Activated T-cell treated with anti-CD3 and anti-CD28 coated beads, Interleukin-2, amount 50 U/mL, for 24 hours (primary cell): Measurements from ENCODE around the gene SNX11.
A peak's percentile ranks its signal among the peaks of the same experiment; 100 is the strongest.
"Not testable (repeated sequence)": the region's sequence is repeated elsewhere in the genome, so short reads cannot be mapped to it uniquely, and the experiment has no call there.

ENCODE experiments used
- DNase-seq: peaks from one replicate; pipeline ENCODE4 v3.0.0-alpha.2; 2020
- H3K27ac Mint-ChIP-seq: 2 replicates; pipeline ENCODE4 v1.8.0; 2020; ENCODE audit warnings: mild to moderate bottlenecking, mixed read lengths
- H3K27me3 Mint-ChIP-seq: 2 replicates; pipeline ENCODE4 v1.8.0; 2020; ENCODE audit warnings: mixed read lengths
- H3K36me3 Mint-ChIP-seq: 2 replicates; pipeline ENCODE4 v1.8.0; 2020; ENCODE audit warnings: low read depth, mixed read lengths
- H3K4me1 Mint-ChIP-seq: 2 replicates; pipeline ENCODE4 v1.8.0; 2020; ENCODE audit warnings: low read depth, mixed read lengths
- H3K4me3 Mint-ChIP-seq: 2 replicates; pipeline ENCODE4 v1.8.0; 2020; ENCODE audit warnings: mild to moderate bottlenecking, moderate library complexity, mixed read lengths
- H3K9me3 Mint-ChIP-seq: 2 replicates; pipeline ENCODE4 v1.8.0; 2020; ENCODE audit warnings: mixed read lengths

Gene SNX11, protein sequence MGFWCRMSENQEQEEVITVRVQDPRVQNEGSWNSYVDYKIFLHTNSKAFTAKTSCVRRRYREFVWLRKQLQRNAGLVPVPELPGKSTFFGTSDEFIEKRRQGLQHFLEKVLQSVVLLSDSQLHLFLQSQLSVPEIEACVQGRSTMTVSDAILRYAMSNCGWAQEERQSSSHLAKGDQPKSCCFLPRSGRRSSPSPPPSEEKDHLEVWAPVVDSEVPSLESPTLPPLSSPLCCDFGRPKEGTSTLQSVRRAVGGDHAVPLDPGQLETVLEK

GRCh38 chr17:48107137-48108055, at the start of gene SNX11:
Gene SNX11 (plus strand): TSS chr17:48107766. CDS start chr17:48112044, 4,278 bp downstream.
- H3K27ac Mint-ChIP-seq, result peak within 1 kb of the TSS; percentile 98
- peak within 1 kb of the TSS; percentile 99 for H3K4me3 Mint-ChIP-seq
- peaks cover 8% of the 10 kb centered on the region for H3K9me3 Mint-ChIP-seq
- no peaks in the 10 kb centered on the region for H3K27me3 Mint-ChIP-seq
- peaks cover 19% of the 10 kb centered on the region for H3K36me3 Mint-ChIP-seq
- peaks cover 58% of the 10 kb centered on the region for H3K4me1 Mint-ChIP-seq
- peak; percentile 95 for DNase-seq

GRCh38 chr17:48058393-48059124, 49.0 kb upstream of the SNX11 start:
- peak overlapping the region; percentile 96 for H3K27ac Mint-ChIP-seq
- H3K27me3 Mint-ChIP-seq, result no peaks in the 10 kb centered on the region

DNA sequence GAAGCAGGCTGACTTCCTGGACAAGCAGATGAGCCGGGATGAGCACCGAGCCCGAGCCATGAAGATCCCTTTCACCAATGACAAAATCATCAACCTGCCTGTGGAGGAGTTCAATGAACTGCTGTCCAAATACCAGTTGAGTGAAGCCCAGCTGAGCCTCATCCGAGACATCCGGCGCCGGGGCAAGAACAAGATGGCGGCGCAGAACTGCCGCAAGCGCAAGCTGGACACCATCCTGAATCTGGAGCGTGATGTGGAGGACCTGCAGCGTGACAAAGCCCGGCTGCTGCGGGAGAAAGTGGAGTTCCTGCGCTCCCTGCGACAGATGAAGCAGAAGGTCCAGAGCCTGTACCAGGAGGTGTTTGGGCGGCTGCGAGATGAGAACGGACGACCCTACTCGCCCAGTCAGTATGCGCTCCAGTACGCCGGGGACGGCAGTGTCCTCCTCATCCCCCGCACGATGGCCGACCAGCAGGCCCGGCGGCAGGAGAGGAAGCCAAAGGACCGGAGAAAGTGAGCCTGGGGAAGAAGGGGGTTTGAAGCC, 48.4 kb upstream of the SNX11 start:
- Mint-ChIP-seq H3K27ac (peak overlapping the region; percentile 96), H3K36me3 (peaks cover 90% of the 10 kb centered on the region)

More at GRCh38 chr17:48058393-48059124, 49.0 kb upstream of the SNX11 start:
- H3K36me3 Mint-ChIP-seq, result peaks cover 90% of the 10 kb centered on the region
- no peak overlapping the region for H3K4me3 Mint-ChIP-seq
- no peak for DNase-seq
- peaks cover 29% of the 10 kb centered on the region for H3K4me1 Mint-ChIP-seq
- no peaks in the 10 kb centered on the region for H3K9me3 Mint-ChIP-seq

GRCh38 chr17:48060249-48060648, 47.3 kb upstream of the SNX11 start:
- peak overlapping the region; percentile 58 for H3K27ac Mint-ChIP-seq

More for the DNA sequence above, 48.4 kb upstream of the SNX11 start:
- peaks cover 24% of the 10 kb centered on the region for H3K4me1 Mint-ChIP-seq
- no peak overlapping the region for H3K4me3 Mint-ChIP-seq
- no peaks in the 10 kb centered on the region for H3K27me3 Mint-ChIP-seq
- DNase-seq, result no peak
- no peaks in the 10 kb centered on the region for H3K9me3 Mint-ChIP-seq

DNA sequence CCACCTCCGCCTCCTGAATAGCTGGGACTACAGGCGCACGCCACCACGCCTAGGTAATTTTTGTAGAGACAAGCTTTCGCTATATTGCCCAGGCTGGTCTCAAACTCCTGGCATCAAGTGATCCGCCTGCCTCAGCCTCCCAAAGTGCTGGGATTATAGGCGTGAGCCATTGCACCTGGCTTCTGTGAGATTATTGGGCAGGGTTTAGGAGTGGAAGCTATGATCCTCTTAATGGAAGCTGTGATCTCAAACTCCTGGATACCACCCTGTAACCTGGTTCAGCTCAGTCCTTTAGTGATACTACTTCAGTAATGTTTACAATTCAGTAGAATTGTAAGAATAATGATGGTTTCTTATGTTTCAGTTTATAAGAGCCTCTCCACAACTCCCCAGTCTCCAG, 45.3 kb upstream of the SNX11 start:
- peaks cover 94% of the 10 kb centered on the region for H3K36me3 Mint-ChIP-seq
- no peaks in the 10 kb centered on the region for H3K9me3 Mint-ChIP-seq
- H3K27me3 Mint-ChIP-seq, result no peaks in the 10 kb centered on the region
- H3K4me1 Mint-ChIP-seq, result peaks cover 4% of the 10 kb centered on the region
- no peak overlapping the region for H3K4me3 Mint-ChIP-seq
- peak overlapping the region; percentile 59 for H3K27ac Mint-ChIP-seq
- DNase-seq, result no peak

More at GRCh38 chr17:48060249-48060648, 47.3 kb upstream of the SNX11 start:
- Mint-ChIP-seq H3K9me3 (no peaks in the 10 kb centered on the region), H3K36me3 (peaks cover 95% of the 10 kb centered on the region), H3K4me1 (peaks cover 20% of the 10 kb centered on the region), H3K27me3 (no peaks in the 10 kb centered on the region), H3K4me3 (no peak overlapping the region)
- DNase-seq, result peak; percentile 15

DNA sequence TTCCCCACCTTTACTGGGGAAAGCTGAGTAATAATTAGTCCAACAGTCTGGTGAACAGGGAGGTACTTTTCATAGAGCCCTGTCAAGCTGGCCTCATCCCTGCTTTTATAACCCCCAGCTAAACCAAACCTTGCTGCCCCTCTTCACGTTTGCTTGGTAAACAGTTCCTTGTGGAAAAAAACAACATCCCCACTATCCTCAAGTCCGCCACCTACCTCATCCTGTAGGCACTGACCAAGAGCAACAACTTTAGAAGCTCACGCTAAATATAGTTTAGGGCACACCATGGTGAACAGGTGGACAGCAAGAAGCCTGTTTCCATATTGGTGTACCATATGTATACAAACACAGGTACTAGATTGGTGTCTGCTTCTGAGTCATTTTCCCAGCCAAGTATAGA, 42.9 kb upstream of the SNX11 start:
- Mint-ChIP-seq H3K4me3 (no peak overlapping the region), H3K36me3 (peaks cover 89% of the 10 kb centered on the region), H3K27me3 (no peaks in the 10 kb centered on the region), H3K4me1 (peaks cover 3% of the 10 kb centered on the region), H3K27ac (peak overlapping the region; percentile 76), H3K9me3 (no peaks in the 10 kb centered on the region)
- no peak for DNase-seq

- Mint-ChIP-seq H3K27me3 (no peaks in the 10 kb centered on the region), H3K36me3 (peaks cover 90% of the 10 kb centered on the region), H3K4me3 (no peak overlapping the region), H3K4me1 (peaks cover 1% of the 10 kb centered on the region), H3K9me3 (no peaks in the 10 kb centered on the region), H3K27ac (peak overlapping the region; percentile 23)
- DNase-seq, result no peak
Observed at GRCh38 chr17:48066192-48066591, 41.4 kb upstream of the SNX11 start.

GRCh38 chr17:48066656-48067055, 40.9 kb upstream of the SNX11 start:
- Mint-ChIP-seq H3K4me3 (no peak overlapping the region), H3K9me3 (no peaks in the 10 kb centered on the region), H3K36me3 (peaks cover 90% of the 10 kb centered on the region), H3K27me3 (no peaks in the 10 kb centered on the region), H3K27ac (peak overlapping the region; percentile 31), H3K4me1 (peaks cover 1% of the 10 kb centered on the region)
- DNase-seq, result no peak

GRCh38 chr17:48067245-48067644, 40.3 kb upstream of the SNX11 start:
- Mint-ChIP-seq H3K9me3 (no peaks in the 10 kb centered on the region), H3K4me3 (no peak overlapping the region), H3K4me1 (peaks cover 1% of the 10 kb centered on the region), H3K27me3 (no peaks in the 10 kb centered on the region), H3K27ac (no peak overlapping the region), H3K36me3 (peaks cover 90% of the 10 kb centered on the region)
- DNase-seq, result no peak

GRCh38 chr17:48067808-48068207, 39.8 kb upstream of the SNX11 start:
- DNase-seq, H3K4me1 Mint-ChIP-seq, H3K27me3 Mint-ChIP-seq, H3K9me3 Mint-ChIP-seq, H3K27ac Mint-ChIP-seq, H3K4me3 Mint-ChIP-seq: not testable (repeated sequence)
- H3K36me3 Mint-ChIP-seq, result peaks cover 90% of the 10 kb centered on the region

DNA sequence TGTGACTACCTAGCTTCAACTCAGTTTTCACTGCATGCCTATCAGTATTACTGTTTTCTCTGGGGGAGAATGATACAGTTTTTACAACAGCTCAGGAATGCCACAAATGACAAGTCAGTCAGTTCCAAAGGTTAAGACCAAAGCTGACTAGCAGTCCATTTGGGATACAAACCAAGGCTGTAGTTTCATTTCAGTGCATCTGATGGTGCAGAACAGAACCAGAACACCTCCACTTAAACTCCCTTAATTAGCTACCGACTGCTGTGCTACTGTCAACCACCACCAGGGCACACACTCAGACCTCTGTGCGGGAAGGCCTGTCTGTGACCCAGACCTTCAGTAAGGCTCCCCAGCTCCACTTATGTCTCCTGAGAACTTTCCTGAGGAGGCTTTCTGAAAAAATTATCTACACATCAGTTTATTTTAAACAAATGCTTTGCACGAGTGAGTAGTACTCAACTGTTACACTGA, 39.0 kb upstream of the SNX11 start:
- Mint-ChIP-seq H3K27ac (peak overlapping the region; percentile 17), H3K9me3 (no peaks in the 10 kb centered on the region), H3K36me3 (peaks cover 93% of the 10 kb centered on the region), H3K27me3 (no peaks in the 10 kb centered on the region), H3K4me3 (no peak overlapping the region), H3K4me1 (peaks cover 1% of the 10 kb centered on the region)
- DNase-seq, result no peak

DNA sequence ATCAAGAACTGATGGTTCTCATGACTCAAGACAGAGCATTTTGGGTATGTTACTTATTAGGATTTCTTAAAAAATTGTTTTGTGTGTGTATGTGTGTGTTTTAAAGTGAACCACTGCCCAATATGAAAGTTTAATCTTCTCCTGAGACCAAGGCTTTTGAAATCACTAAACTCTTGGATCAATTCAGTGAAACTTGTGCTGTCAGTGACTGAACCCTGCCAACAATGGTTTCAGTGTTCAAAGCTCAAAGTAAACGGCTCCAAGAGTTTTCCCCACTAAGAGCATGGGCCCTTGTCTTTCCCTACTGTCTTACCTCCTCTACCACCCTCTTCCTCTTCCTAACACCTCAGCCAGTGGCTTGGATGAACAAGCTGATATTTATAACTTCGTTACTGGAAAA, 37.4 kb upstream of the SNX11 start:
- no peak for DNase-seq
- Mint-ChIP-seq H3K4me3 (no peak overlapping the region), H3K36me3 (peaks cover 93% of the 10 kb centered on the region), H3K4me1 (no peaks in the 10 kb centered on the region), H3K27me3 (no peaks in the 10 kb centered on the region), H3K9me3 (no peaks in the 10 kb centered on the region), H3K27ac (peak overlapping the region; percentile 44)

- DNase-seq, result no peak
- Mint-ChIP-seq H3K4me1 (no peaks in the 10 kb centered on the region), H3K27me3 (no peaks in the 10 kb centered on the region), H3K36me3 (peaks cover 92% of the 10 kb centered on the region), H3K27ac (no peak overlapping the region), H3K9me3 (no peaks in the 10 kb centered on the region), H3K4me3 (no peak overlapping the region)
Observed at GRCh38 chr17:48071654-48072053, 35.9 kb upstream of the SNX11 start.

DNA sequence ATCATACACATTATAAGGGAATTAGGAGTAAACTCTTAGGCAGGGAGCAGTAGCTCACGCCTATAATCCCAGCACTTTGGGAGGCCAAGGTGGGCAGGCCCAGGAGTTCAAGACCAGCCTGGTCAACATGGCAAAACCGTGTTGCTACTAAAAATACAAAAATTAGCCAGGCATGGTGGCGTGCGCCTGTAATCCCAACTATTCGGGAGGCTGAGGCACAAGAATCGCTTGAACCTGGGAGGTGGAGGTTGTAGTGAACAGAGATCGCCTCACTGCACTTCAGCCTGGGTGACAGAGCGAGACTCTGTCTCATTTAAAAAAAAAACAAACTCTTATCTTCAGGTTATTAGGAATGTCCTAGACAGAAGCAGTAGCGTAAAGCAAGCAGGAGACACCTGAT, 34.8 kb upstream of the SNX11 start:
- not testable (repeated sequence) for H3K9me3 Mint-ChIP-seq, H3K27me3 Mint-ChIP-seq, H3K4me3 Mint-ChIP-seq, DNase-seq, H3K4me1 Mint-ChIP-seq, H3K27ac Mint-ChIP-seq
- peaks cover 89% of the 10 kb centered on the region for H3K36me3 Mint-ChIP-seq
